DMS153 treated with DMSO at 0.1 percent for 48 hours (cell line): ENCODE measurements around the gene PSME3.

Experiments used
- DNase-seq: peaks from one replicate; lab custom pipeline; 2025; ENCODE audit not compliant: unreplicated experiment; lab: John Stamatoyannopoulos, UW

Gene PSME3

GRCh38 chr17:42814633-42815399 is 18.4 kb upstream of the PSME3 start:
- no peak for DNase-seq

- no peak for DNase-seq
Observed at GRCh38 chr17:42817866-42818265, 15.3 kb upstream of the PSME3 start.

- no peak for DNase-seq
Observed at GRCh38 chr17:42818379-42818778, 14.8 kb upstream of the PSME3 start.

- DNase-seq, result peak; percentile 11
Observed at GRCh38 chr17:42819939-42820535, 13.2 kb upstream of the PSME3 start.

- DNase-seq, result no peak
Observed at GRCh38 chr17:42821176-42821575, 12.0 kb upstream of the PSME3 start.

- DNase-seq, result no peak
Observed at GRCh38 chr17:42827472-42827871, 5.7 kb upstream of the PSME3 start.

- no peak for DNase-seq
Observed at GRCh38 chr17:42830971-42831370, 2.2 kb upstream of the PSME3 start.

GRCh38 chr17:42832213-42832933 is 824 bp upstream of the PSME3 start:
- no peak for DNase-seq

- no peak for DNase-seq
Observed at GRCh38 chr17:42833767-42834422, 698 bp downstream of the PSME3 start.

GRCh38 chr17:42835732-42836131 is 2.5 kb downstream of the PSME3 start:
- no peak for DNase-seq

GRCh38 chr17:42841975-42842685 is 8.9 kb downstream of the PSME3 start:
- no peak for DNase-seq

- peak; percentile 46 for DNase-seq
Observed at GRCh38 chr17:42843358-42843934, 10.2 kb downstream of the PSME3 start.

- no peak for DNase-seq
Observed at GRCh38 chr17:42844271-42844670, 11.1 kb downstream of the PSME3 start, which contains the start of gene AOC2. TSS of gene AOC2 (plus strand) at chr17:42844580. CDS start at chr17:42844627, 47 bp downstream.

GRCh38 chr17:42844761-42845555 is 11.8 kb downstream of the PSME3 start:
- DNase-seq, result no peak

- DNase-seq, result no peak
Observed at GRCh38 chr17:42845556-42845917, 12.3 kb downstream of the PSME3 start.

GRCh38 chr17:42845918-42846593 is 12.9 kb downstream of the PSME3 start:
- no peak for DNase-seq

GRCh38 chr17:42846594-42847280 is 13.5 kb downstream of the PSME3 start:
- DNase-seq, result no peak

GRCh38 chr17:42848093-42848492 is 14.9 kb downstream of the PSME3 start:
- DNase-seq, result no peak

- no peak for DNase-seq
Observed at GRCh38 chr17:42849031-42849430, 15.8 kb downstream of the PSME3 start.
